GM13976 (cell line): ENCODE results near the gene PPP1R9B.
A peak's percentile ranks its signal among the peaks of the same experiment; 100 is the strongest.

ENCODE experiments used
- DNase-seq: peaks from one replicate; pipeline ENCODE4 v3.0.0; 2012; ENCODE audit warnings: low spot score
- in situ Hi-C: fragments of 300-500 bp; cut with MboI; formaldehyde crosslinking; loops from one replicate; pipeline ENCODE4 v1.12.0; 2022; ENCODE audit warnings: low sequenced_read_pairs, mixed read lengths, inconsistent platforms; ENCODE audit not compliant: unreplicated experiment
- TF ChIP-seq, protein P1 (sequence below): IDR thresholded peaks from 2 replicates; pipeline ENCODE4 v1.5.1; 2012; ENCODE audit warnings: borderline replicate concordance, mild to moderate bottlenecking; ENCODE audit not compliant: insufficient read depth; ENCODE audit errors: extremely low read depth, missing control alignments, control extremely low read depth

The PPP1R9B gene, protein sequence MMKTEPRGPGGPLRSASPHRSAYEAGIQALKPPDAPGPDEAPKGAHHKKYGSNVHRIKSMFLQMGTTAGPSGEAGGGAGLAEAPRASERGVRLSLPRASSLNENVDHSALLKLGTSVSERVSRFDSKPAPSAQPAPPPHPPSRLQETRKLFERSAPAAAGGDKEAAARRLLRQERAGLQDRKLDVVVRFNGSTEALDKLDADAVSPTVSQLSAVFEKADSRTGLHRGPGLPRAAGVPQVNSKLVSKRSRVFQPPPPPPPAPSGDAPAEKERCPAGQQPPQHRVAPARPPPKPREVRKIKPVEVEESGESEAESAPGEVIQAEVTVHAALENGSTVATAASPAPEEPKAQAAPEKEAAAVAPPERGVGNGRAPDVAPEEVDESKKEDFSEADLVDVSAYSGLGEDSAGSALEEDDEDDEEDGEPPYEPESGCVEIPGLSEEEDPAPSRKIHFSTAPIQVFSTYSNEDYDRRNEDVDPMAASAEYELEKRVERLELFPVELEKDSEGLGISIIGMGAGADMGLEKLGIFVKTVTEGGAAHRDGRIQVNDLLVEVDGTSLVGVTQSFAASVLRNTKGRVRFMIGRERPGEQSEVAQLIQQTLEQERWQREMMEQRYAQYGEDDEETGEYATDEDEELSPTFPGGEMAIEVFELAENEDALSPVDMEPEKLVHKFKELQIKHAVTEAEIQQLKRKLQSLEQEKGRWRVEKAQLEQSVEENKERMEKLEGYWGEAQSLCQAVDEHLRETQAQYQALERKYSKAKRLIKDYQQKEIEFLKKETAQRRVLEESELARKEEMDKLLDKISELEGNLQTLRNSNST

GRCh38 chr17:50150354-50151040, at the start of gene PPP1R9B:
Gene PPP1R9B (minus strand): TSS chr17:50150677. CDS start chr17:50150513, 164 bp downstream.
- TF ChIP-seq, protein P1, sequence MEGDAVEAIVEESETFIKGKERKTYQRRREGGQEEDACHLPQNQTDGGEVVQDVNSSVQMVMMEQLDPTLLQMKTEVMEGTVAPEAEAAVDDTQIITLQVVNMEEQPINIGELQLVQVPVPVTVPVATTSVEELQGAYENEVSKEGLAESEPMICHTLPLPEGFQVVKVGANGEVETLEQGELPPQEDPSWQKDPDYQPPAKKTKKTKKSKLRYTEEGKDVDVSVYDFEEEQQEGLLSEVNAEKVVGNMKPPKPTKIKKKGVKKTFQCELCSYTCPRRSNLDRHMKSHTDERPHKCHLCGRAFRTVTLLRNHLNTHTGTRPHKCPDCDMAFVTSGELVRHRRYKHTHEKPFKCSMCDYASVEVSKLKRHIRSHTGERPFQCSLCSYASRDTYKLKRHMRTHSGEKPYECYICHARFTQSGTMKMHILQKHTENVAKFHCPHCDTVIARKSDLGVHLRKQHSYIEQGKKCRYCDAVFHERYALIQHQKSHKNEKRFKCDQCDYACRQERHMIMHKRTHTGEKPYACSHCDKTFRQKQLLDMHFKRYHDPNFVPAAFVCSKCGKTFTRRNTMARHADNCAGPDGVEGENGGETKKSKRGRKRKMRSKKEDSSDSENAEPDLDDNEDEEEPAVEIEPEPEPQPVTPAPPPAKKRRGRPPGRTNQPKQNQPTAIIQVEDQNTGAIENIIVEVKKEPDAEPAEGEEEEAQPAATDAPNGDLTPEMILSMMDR, result no peak
- no peak for DNase-seq
- in situ Hi-C loops, result no loop called here

GRCh38 chr17:50199803-50200456, 49.5 kb upstream of the PPP1R9B start:
- peak; percentile 86 for DNase-seq
- in situ Hi-C loops, result loop anchor here (10.0 kb wide), 1 partner anchor 95 kb away; no protein-coding TSS in a partner anchor
- TF ChIP-seq, protein P1, result no peak

GRCh38 chr17:50199211-50199802, 48.8 kb upstream of the PPP1R9B start:
- no peak for DNase-seq
- TF ChIP-seq, protein P1, result no peak
- in situ Hi-C loops, result loop anchor here (10.0 kb wide), 1 partner anchor 95 kb away; no protein-coding TSS in a partner anchor

GRCh38 chr17:50198026-50198669, 47.7 kb upstream of the PPP1R9B start:
- TF ChIP-seq, protein P1, result peak; percentile 79
- DNase-seq, result peak; percentile 75
- in situ Hi-C loops, result loop anchor here (10.0 kb wide), 1 partner anchor 97 kb away; no protein-coding TSS in a partner anchor

DNA sequence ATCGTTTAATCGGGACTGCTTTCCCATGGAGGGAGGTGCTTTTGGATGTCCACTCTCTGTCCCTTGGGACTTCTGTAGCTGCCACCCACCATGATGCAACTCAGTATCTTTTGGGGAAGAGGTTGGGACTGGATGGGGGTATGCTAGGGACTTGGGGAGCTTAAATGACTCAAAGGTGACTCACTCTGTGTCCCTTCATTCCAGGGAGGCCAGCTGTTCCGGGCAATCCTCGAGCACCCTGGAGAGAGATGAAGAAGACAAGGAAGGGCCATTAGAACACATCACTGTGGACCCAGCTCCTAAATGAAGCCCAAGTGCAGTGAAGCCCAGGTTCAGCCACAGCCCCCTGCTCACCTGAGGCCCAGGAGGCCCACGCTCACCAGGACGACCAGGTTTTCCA, 46.3 kb upstream of the PPP1R9B start:
- in situ Hi-C loops, result loop anchor here (10.0 kb wide), 1 partner anchor 98 kb away; no protein-coding TSS in a partner anchor
- DNase-seq, result no peak
- TF ChIP-seq, protein P1, result no peak
